Naive thymus-derived CD8-positive, alpha-beta T cell (primary cell): Measurements from ENCODE around the gene CEP78. TPM values are rescaled to one million over a fixed set of nuclear protein-coding genes. Genes with fewer than 3 reads are reported as not detected.

Source experiments
- ATAC-seq, 2 donors: fragments of 150-1000 bp; cut with Tn5 transposase in 1 of 2; sonication (Bioruptor Pico), chemical (Tn5 transposase) in 1 of 2; 1 replicate in 1 of 2; 2 replicates in 1 of 2; pipeline ENCODE4 v1.10.0; 2021; ENCODE audit warnings: mild to moderate bottlenecking in 2 of 2, moderate library complexity in 2 of 2
- POLR2A ChIA-PET: fragments of 350-600 bp; sonication (Branson Sonifier 250); formaldehyde crosslinking; loops from one replicate; lab custom pipeline; 2021; ENCODE audit warnings: antibody characterized with exemption; lab: Charles Lee
- DNase-seq, 10 donors: peaks; one replicate each; pipeline versions ENCODE4 v3.0.0 to v3.0.0-alpha.2; 2020 to 2022
- H3K27ac Mint-ChIP-seq, 10 donors: one replicate each; pipeline ENCODE4 v1.8.0; 2020 to 2022; ENCODE audit warnings: mild to moderate bottlenecking in 10 of 10, mixed read lengths in 10 of 10, moderate library complexity in 4 of 10, inconsistent platforms in 1 of 10
- H3K27me3 Mint-ChIP-seq, 5 donors: one replicate each; pipeline ENCODE4 v1.8.0; 2021 to 2022; ENCODE audit warnings: mixed read lengths in 5 of 5
- H3K36me3 Mint-ChIP-seq, 3 donors: one replicate each; pipeline ENCODE4 v1.8.0; 2020 to 2022; ENCODE audit warnings: mixed read lengths in 3 of 3, mild to moderate bottlenecking in 2 of 3, inconsistent platforms in 1 of 3
- H3K4me1 Mint-ChIP-seq, 4 donors: one replicate each; pipeline ENCODE4 v1.8.0; 2021 to 2022; ENCODE audit warnings: mixed read lengths in 4 of 4
- H3K4me3 Mint-ChIP-seq, 10 donors: one replicate each; pipeline ENCODE4 v1.8.0; 2020 to 2022; ENCODE audit warnings: mild to moderate bottlenecking in 10 of 10, mixed read lengths in 10 of 10, moderate library complexity in 6 of 10, inconsistent platforms in 1 of 10
- H3K9me3 Mint-ChIP-seq, 9 donors: one replicate each; pipeline ENCODE4 v1.8.0; 2020 to 2022; ENCODE audit warnings: mixed read lengths in 9 of 9, mild to moderate bottlenecking in 3 of 9, inconsistent platforms in 1 of 9, moderate library complexity in 1 of 9
- polyA plus RNA-seq, 3 donors: library from polyadenylated mRNA; unstranded; fragments of 300-500 nt; fragmentation: Illumina TruSeq; gene quantifications; one replicate each; pipeline ENCODE4 v1.2.3, GENCODE V29; 2021
- total RNA-seq, 8 experiments: library from RNA in 2 of 8; stranded (reverse) in 2 of 8; gene quantifications; one replicate each; pipeline ENCODE4 v1.2.3 and lab custom pipeline; 2021 to 2026

The CEP78 gene
- total and polyA plus RNA-seq, 5 experiments from 2014 or later = 14.7 to 35.9 (median 21.2) TPM

GRCh38 chr9:78238046-78239038 is 2.5 kb downstream of the CEP78 start:
- H3K4me1 Mint-ChIP-seq = peaks cover 31 to 61% (median 51%) of the 10 kb centered on the region in 4 donors
- POLR2A ChIA-PET = no interaction called here
- H3K9me3 Mint-ChIP-seq = no peaks in the 10 kb centered on the region
- H3K27me3 Mint-ChIP-seq = no peaks in the 10 kb centered on the region
- H3K36me3 Mint-ChIP-seq = peaks cover 0 to 25% (median 4%) of the 10 kb centered on the region in 3 donors
- peak overlapping the region in 7 of 10 donors; percentile 1 to 91 (median 62) for H3K27ac Mint-ChIP-seq
- peak overlapping the region; percentile 23 to 82 (median 44) for H3K4me3 Mint-ChIP-seq
- ATAC-seq = no peak
- peak in 2 of 10 donors; percentile 3 to 24 for DNase-seq

GRCh38 chr9:78239506-78239905 is 3.6 kb downstream of the CEP78 start:
- Mint-ChIP-seq H3K9me3 (no peaks in the 10 kb centered on the region), H3K4me1 (peaks cover 30 to 58% (median 52%) of the 10 kb centered on the region in 4 donors), H3K27me3 (no peaks in the 10 kb centered on the region), H3K4me3 (peak overlapping the region in 5 of 10 donors; percentile 0 to 40 (median 8)), H3K27ac (peak overlapping the region in 3 of 10 donors; percentile 3 to 19 (median 11)), H3K36me3 (peaks cover 0 to 34% (median 9%) of the 10 kb centered on the region in 3 donors)
- ATAC-seq (no peak), DNase-seq (no peak)
- POLR2A ChIA-PET = interaction anchor here (0.6 kb wide), 1 partner anchor 126 kb away, joined by 3 read pairs; no protein-coding TSS in a partner anchor

GRCh38 chr9:78242041-78242440 is 6.2 kb downstream of the CEP78 start:
- POLR2A ChIA-PET = no interaction called here
- Mint-ChIP-seq H3K9me3 (no peaks in the 10 kb centered on the region), H3K27me3 (no peaks in the 10 kb centered on the region), H3K36me3 (peaks cover 0 to 59% (median 19%) of the 10 kb centered on the region in 3 donors), H3K4me3 (no peak overlapping the region), H3K27ac (no peak overlapping the region), H3K4me1 (peaks cover 27 to 45% (median 44%) of the 10 kb centered on the region in 4 donors)
- ATAC-seq (no peak), DNase-seq (no peak)

- POLR2A ChIA-PET = no interaction called here
- peaks cover 0 to 69% (median 21%) of the 10 kb centered on the region in 3 donors for H3K36me3 Mint-ChIP-seq
- no peak overlapping the region for H3K27ac Mint-ChIP-seq
- no peaks in the 10 kb centered on the region for H3K27me3 Mint-ChIP-seq
- H3K9me3 Mint-ChIP-seq = no peaks in the 10 kb centered on the region
- H3K4me3 Mint-ChIP-seq = no peak overlapping the region
- peaks cover 25 to 38% (median 35%) of the 10 kb centered on the region in 4 donors for H3K4me1 Mint-ChIP-seq
- ATAC-seq (no peak), DNase-seq (no peak)
These were observed 7.3 kb downstream of the CEP78 start for GRCh38 chr9:78243130-78243529.

- Mint-ChIP-seq H3K27me3 (no peaks in the 10 kb centered on the region), H3K27ac (no peak overlapping the region), H3K36me3 (peaks cover 0 to 82% (median 28%) of the 10 kb centered on the region in 3 donors), H3K4me3 (no peak overlapping the region), H3K4me1 (peaks cover 11 to 19% (median 16%) of the 10 kb centered on the region in 4 donors), H3K9me3 (no peaks in the 10 kb centered on the region)
- no peak for DNase-seq
- no peak for ATAC-seq
- POLR2A ChIA-PET = no interaction called here
These were observed 9.5 kb downstream of the CEP78 start for GRCh38 chr9:78245401-78245800.

- H3K27ac Mint-ChIP-seq = no peak overlapping the region
- DNase-seq (no peak), ATAC-seq (no peak)
- H3K4me1 Mint-ChIP-seq = peaks cover 0 to 9% (median 4%) of the 10 kb centered on the region in 4 donors
- H3K27me3 Mint-ChIP-seq = no peaks in the 10 kb centered on the region
- peaks cover 0 to 79% (median 37%) of the 10 kb centered on the region in 3 donors for H3K36me3 Mint-ChIP-seq
- POLR2A ChIA-PET = no interaction called here
- H3K4me3 Mint-ChIP-seq = no peak overlapping the region
- H3K9me3 Mint-ChIP-seq = no peaks in the 10 kb centered on the region
These were observed 12.8 kb downstream of the CEP78 start for GRCh38 chr9:78248635-78249034.

- no peaks in the 10 kb centered on the region for H3K9me3 Mint-ChIP-seq
- DNase-seq = no peak
- H3K4me1 Mint-ChIP-seq = peaks cover 0 to 7% (median 4%) of the 10 kb centered on the region in 4 donors
- ATAC-seq = no peak
- no peaks in the 10 kb centered on the region for H3K27me3 Mint-ChIP-seq
- H3K4me3 Mint-ChIP-seq = no peak overlapping the region
- H3K27ac Mint-ChIP-seq = no peak overlapping the region
- peaks cover 0 to 79% (median 33%) of the 10 kb centered on the region in 3 donors for H3K36me3 Mint-ChIP-seq
- POLR2A ChIA-PET = no interaction called here
These were observed 13.7 kb downstream of the CEP78 start for GRCh38 chr9:78249542-78249941.

GRCh38 chr9:78252616-78253015 is 16.7 kb downstream of the CEP78 start:
- H3K4me3 Mint-ChIP-seq = no peak overlapping the region
- no peaks in the 10 kb centered on the region for H3K27me3 Mint-ChIP-seq
- peaks cover 0 to 71% (median 23%) of the 10 kb centered on the region in 3 donors for H3K36me3 Mint-ChIP-seq
- DNase-seq (no peak), ATAC-seq (no peak)
- H3K9me3 Mint-ChIP-seq = no peaks in the 10 kb centered on the region
- POLR2A ChIA-PET = no interaction called here
- no peak overlapping the region for H3K27ac Mint-ChIP-seq
- peaks cover 0 to 6% (median 1%) of the 10 kb centered on the region in 4 donors for H3K4me1 Mint-ChIP-seq

- Mint-ChIP-seq H3K27me3 (no peaks in the 10 kb centered on the region), H3K4me1 (peaks cover 0 to 6% (median 1%) of the 10 kb centered on the region in 4 donors), H3K27ac (peak overlapping the region in 1 of 10 donors; percentile 34), H3K9me3 (no peaks in the 10 kb centered on the region), H3K4me3 (no peak overlapping the region), H3K36me3 (peaks cover 0 to 66% (median 20%) of the 10 kb centered on the region in 3 donors)
- ATAC-seq (no peak), DNase-seq (no peak)
- POLR2A ChIA-PET = no interaction called here
These were observed 17.4 kb downstream of the CEP78 start for GRCh38 chr9:78253285-78253684.

- peaks cover 0 to 5% (median 0%) of the 10 kb centered on the region in 4 donors for H3K4me1 Mint-ChIP-seq
- no peak overlapping the region for H3K27ac Mint-ChIP-seq
- H3K36me3 Mint-ChIP-seq = peaks cover 4 to 58% (median 19%) of the 10 kb centered on the region in 3 donors
- ATAC-seq (no peak), DNase-seq (peak in 3 of 10 donors; percentile 26 to 34 (median 28))
- POLR2A ChIA-PET = no interaction called here
- H3K4me3 Mint-ChIP-seq = no peak overlapping the region
- H3K27me3 Mint-ChIP-seq = no peaks in the 10 kb centered on the region
- no peaks in the 10 kb centered on the region for H3K9me3 Mint-ChIP-seq
These were observed 25.6 kb downstream of the CEP78 start for GRCh38 chr9:78261403-78262001.

GRCh38 chr9:78262655-78263054 is 26.8 kb downstream of the CEP78 start:
- Mint-ChIP-seq H3K27ac (no peak overlapping the region), H3K4me1 (peaks cover 0 to 3% (median 0%) of the 10 kb centered on the region in 4 donors), H3K9me3 (no peaks in the 10 kb centered on the region), H3K36me3 (peaks cover 10 to 57% (median 24%) of the 10 kb centered on the region in 3 donors), H3K4me3 (no peak overlapping the region), H3K27me3 (no peaks in the 10 kb centered on the region)
- ATAC-seq (no peak), DNase-seq (no peak)
- POLR2A ChIA-PET = no interaction called here

GRCh38 chr9:78267889-78268288 is 32.0 kb downstream of the CEP78 start:
- H3K4me1 Mint-ChIP-seq = no peaks in the 10 kb centered on the region
- no peaks in the 10 kb centered on the region for H3K27me3 Mint-ChIP-seq
- ATAC-seq = no peak
- H3K27ac Mint-ChIP-seq = no peak overlapping the region
- POLR2A ChIA-PET = no interaction called here
- H3K36me3 Mint-ChIP-seq = peaks cover 16 to 74% (median 30%) of the 10 kb centered on the region in 3 donors
- DNase-seq = no peak
- no peaks in the 10 kb centered on the region for H3K9me3 Mint-ChIP-seq
- H3K4me3 Mint-ChIP-seq = no peak overlapping the region
